IMR-90 (cell line): ENCODE results near the gene OSMR. TPM values are rescaled to one million over a fixed set of nuclear protein-coding genes. Genes with fewer than 3 reads are reported as not detected.

Source experiments
- polyA plus RNA-seq, 3 experiments: library from polyadenylated mRNA; depleted of rRNA; stranded (reverse); fragments of >200 nt; gene quantifications; 2 replicates each; pipeline ENCODE4 v1.2.3, GENCODE V29; 2012; ENCODE audit warnings: low replicate concordance in 1 of 3
- total RNA-seq: library from RNA; depleted of rRNA; stranded (reverse); fragments of >200 nt; gene quantifications from 2 replicates; pipeline ENCODE4 v1.2.3, GENCODE V29; 2012; rRNA removed

OSMR gene
- total and polyA plus RNA-seq, 2 of the 4 experiments (the other 2 are of a cell fraction), result 41.6 to 48.7 TPM

Other genes starting within 250 kb of the OSMR start
- 35.7 and 45.0 TPM in 2 replicates for gene RICTOR, start 228.4 kb downstream of the OSMR start, total RNA-seq
- gene RICTOR, start 228.4 kb downstream of the OSMR start, polyA plus RNA-seq (2012; rRNA removed), result 2.8 and 4.1 TPM in 2 replicates